GM18909 (cell line): ENCODE results near the gene MCF2.
"Not testable (repeated sequence)": the region's sequence is repeated elsewhere in the genome, so short reads cannot be mapped to it uniquely, and the experiment has no call there.

Experiments
- ATAC-seq: cut with Tn5 transposase; IDR thresholded peaks from one replicate; pipeline ENCODE4 v1.9.1; 2021; ENCODE audit warnings: mild to moderate bottlenecking; ENCODE audit not compliant: unreplicated experiment, poor library complexity

The MCF2 gene

GRCh38 chrX:139708067-139708466 lies at the start of gene MCF2:
TSS of gene MCF2 (minus strand) at chrX:139708167. CDS start at chrX:139651744, 56,423 bp downstream.
- ATAC-seq, result no peak

GRCh38 chrX:139751053-139751452 lies 43.1 kb upstream of the MCF2 start:
- no peak for ATAC-seq

- ATAC-seq, result no peak
Measured at GRCh38 chrX:139750390-139750789, 42.4 kb upstream of the MCF2 start.

- peak; percentile 95 for ATAC-seq
Measured at GRCh38 chrX:139739138-139739537, 31.2 kb upstream of the MCF2 start.

- no peak for ATAC-seq
Measured at GRCh38 chrX:139738581-139738980, 30.6 kb upstream of the MCF2 start.

- ATAC-seq, result no peak
Measured at GRCh38 chrX:139736151-139736550, 28.2 kb upstream of the MCF2 start.

- ATAC-seq, result no peak
Measured at GRCh38 chrX:139734996-139735395, 27.0 kb upstream of the MCF2 start.

GRCh38 chrX:139725720-139726119 lies 17.8 kb upstream of the MCF2 start:
- ATAC-seq, result peak; percentile 93

GRCh38 chrX:139724626-139725025 lies 16.7 kb upstream of the MCF2 start:
- ATAC-seq, result no peak

- no peak for ATAC-seq
Measured at GRCh38 chrX:139720979-139721378, 13.0 kb upstream of the MCF2 start.

GRCh38 chrX:139720136-139720535 lies 12.2 kb upstream of the MCF2 start:
- ATAC-seq, result no peak

GRCh38 chrX:139702658-139703057 lies 5.3 kb downstream of the MCF2 start:
- ATAC-seq, result no peak

- ATAC-seq, result no peak
Measured at GRCh38 chrX:139692908-139693307, 15.1 kb downstream of the MCF2 start.

GRCh38 chrX:139692506-139692849 lies 15.5 kb downstream of the MCF2 start:
- peak; percentile 26 for ATAC-seq

- peak; percentile 39 for ATAC-seq
Measured at GRCh38 chrX:139691843-139692505, 16.0 kb downstream of the MCF2 start.

GRCh38 chrX:139691493-139691842 lies 16.5 kb downstream of the MCF2 start:
- peak; percentile 7 for ATAC-seq

GRCh38 chrX:139685175-139685574 lies 22.8 kb downstream of the MCF2 start:
- ATAC-seq, result not testable (repeated sequence)

- ATAC-seq, result no peak
Measured at GRCh38 chrX:139680356-139680755, 27.6 kb downstream of the MCF2 start.

GRCh38 chrX:139647597-139647996 lies 60.4 kb downstream of the MCF2 start:
- ATAC-seq, result peak; percentile 59

GRCh38 chrX:139642241-139642927 lies 65.6 kb downstream of the MCF2 start:
- ATAC-seq, result no peak

- no peak for ATAC-seq
Measured at GRCh38 chrX:139640259-139640658, 67.7 kb downstream of the MCF2 start.

- no peak for ATAC-seq
Measured at GRCh38 chrX:139639253-139639652, 68.7 kb downstream of the MCF2 start.
